Measurements from ENCODE around the gene FKBP4.
A peak's percentile ranks its signal among the peaks of the same experiment; 100 is the strongest.

The FKBP4 gene, protein sequence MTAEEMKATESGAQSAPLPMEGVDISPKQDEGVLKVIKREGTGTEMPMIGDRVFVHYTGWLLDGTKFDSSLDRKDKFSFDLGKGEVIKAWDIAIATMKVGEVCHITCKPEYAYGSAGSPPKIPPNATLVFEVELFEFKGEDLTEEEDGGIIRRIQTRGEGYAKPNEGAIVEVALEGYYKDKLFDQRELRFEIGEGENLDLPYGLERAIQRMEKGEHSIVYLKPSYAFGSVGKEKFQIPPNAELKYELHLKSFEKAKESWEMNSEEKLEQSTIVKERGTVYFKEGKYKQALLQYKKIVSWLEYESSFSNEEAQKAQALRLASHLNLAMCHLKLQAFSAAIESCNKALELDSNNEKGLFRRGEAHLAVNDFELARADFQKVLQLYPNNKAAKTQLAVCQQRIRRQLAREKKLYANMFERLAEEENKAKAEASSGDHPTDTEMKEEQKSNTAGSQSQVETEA
- 53.8 to 344 (median 65.4) reads per million in 9 experiments for total RNA-seq

DNA sequence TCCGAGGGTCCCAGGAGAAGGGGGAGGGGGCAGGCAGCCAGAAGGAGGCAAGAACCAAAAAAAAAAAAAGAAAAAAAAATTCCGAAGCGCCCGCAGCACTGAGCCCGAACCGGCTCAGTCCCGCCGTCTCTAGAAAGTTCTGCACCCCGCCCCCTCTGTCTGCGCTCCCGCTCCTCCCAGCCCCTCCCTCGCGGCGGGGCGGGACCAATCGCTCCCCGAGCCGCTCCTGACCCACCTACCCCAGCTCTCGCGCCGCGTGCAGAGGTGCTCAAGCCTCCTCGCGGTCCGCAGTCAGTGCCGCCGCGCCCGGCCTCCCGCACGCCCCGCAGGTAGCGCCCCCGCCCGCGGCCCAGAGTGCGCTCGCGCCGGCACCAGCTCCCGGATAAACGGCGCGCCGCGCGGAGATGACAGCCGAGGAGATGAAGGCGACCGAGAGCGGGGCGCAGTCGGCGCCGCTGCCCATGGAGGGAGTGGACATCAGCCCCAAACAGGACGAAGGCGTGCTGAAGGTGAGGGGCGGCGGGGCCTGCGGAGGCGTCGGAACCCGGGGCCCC lies at the start of gene FKBP4:
Gene FKBP4, plus strand, starts transcription at position 235 of the 554 bp plus-strand sequence. Its CDS starts 170 bp downstream, at position 405.
- H3K9me3 Mint-ChIP-seq = no peaks in the 10 kb centered on the region
- H3K4me3 Mint-ChIP-seq = peak within 1 kb of the TSS; percentile 86 to 88
- H3K4me1 Mint-ChIP-seq (ENCODE audit: low read depth in 2 of 2) = peaks cover 14 to 19% of the 10 kb centered on the region in 2 donors
- no peaks in the 10 kb centered on the region for H3K27me3 Mint-ChIP-seq
- H3K36me3 Mint-ChIP-seq (ENCODE audit: insufficient read depth) = peaks cover 29% of the 10 kb centered on the region
- DNase-seq (peak; percentile 80 to 85 (median 84)), ATAC-seq (replicated peaks) (peak; percentile 91)
- H3K27ac Mint-ChIP-seq = peak within 1 kb of the TSS; percentile 55 to 73

DNA sequence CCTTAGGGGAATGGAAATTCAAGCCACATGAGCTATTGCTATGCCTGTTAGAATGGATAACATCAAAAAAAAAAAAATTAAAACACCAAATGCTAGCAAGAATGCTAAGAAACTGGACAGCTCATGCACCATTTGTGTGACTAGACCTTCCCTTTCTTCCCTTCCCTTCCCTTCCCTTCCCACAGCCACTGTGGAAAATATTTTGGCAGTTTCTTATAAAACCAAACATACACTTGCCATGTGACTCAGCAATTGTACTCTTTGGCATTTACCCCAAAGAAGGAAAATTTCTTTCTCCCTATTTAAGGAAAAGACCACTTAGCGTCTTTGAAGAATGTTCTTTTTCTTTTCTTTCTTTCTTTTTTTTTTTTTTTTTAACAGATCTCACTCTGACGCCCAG lies 49.1 kb upstream of the FKBP4 start:
- no peak for DNase-seq
- peaks cover 25 to 51% of the 10 kb centered on the region in 2 donors for H3K27me3 Mint-ChIP-seq
- no peak for ATAC-seq (replicated peaks)
- H3K4me1 Mint-ChIP-seq (ENCODE audit: low read depth in 2 of 2) = no peaks in the 10 kb centered on the region
- no peak overlapping the region for H3K27ac Mint-ChIP-seq
- H3K4me3 Mint-ChIP-seq = no peak overlapping the region
- no peaks in the 10 kb centered on the region for H3K36me3 Mint-ChIP-seq (ENCODE audit: insufficient read depth)
- no peaks in the 10 kb centered on the region for H3K9me3 Mint-ChIP-seq

GRCh38 chr12:2749580-2749979 lies 45.2 kb upstream of the FKBP4 start:
- DNase-seq (no peak), ATAC-seq (replicated peaks) (no peak)
- peaks cover 45 to 69% of the 10 kb centered on the region in 2 donors for H3K27me3 Mint-ChIP-seq
- H3K9me3 Mint-ChIP-seq = peaks cover 0 to 9% of the 10 kb centered on the region in 2 donors
- peaks cover 5 to 6% of the 10 kb centered on the region in 2 donors for H3K4me1 Mint-ChIP-seq (ENCODE audit: low read depth in 2 of 2)
- H3K36me3 Mint-ChIP-seq (ENCODE audit: insufficient read depth) = peaks cover 4% of the 10 kb centered on the region
- no peak overlapping the region for H3K4me3 Mint-ChIP-seq
- H3K27ac Mint-ChIP-seq = no peak overlapping the region

- Mint-ChIP-seq H3K4me3 (no peak overlapping the region), H3K36me3 (ENCODE audit: insufficient read depth) (peaks cover 4% of the 10 kb centered on the region), H3K9me3 (peaks cover 0 to 9% of the 10 kb centered on the region in 2 donors), H3K27ac (no peak overlapping the region), H3K4me1 (ENCODE audit: low read depth in 2 of 2) (peaks cover 5 to 6% of the 10 kb centered on the region in 2 donors), H3K27me3 (peaks cover 47 to 75% of the 10 kb centered on the region in 2 donors)
- DNase-seq = no peak
- no peak for ATAC-seq (replicated peaks)
Measured at GRCh38 chr12:2750185-2750584, 44.6 kb upstream of the FKBP4 start.

DNA sequence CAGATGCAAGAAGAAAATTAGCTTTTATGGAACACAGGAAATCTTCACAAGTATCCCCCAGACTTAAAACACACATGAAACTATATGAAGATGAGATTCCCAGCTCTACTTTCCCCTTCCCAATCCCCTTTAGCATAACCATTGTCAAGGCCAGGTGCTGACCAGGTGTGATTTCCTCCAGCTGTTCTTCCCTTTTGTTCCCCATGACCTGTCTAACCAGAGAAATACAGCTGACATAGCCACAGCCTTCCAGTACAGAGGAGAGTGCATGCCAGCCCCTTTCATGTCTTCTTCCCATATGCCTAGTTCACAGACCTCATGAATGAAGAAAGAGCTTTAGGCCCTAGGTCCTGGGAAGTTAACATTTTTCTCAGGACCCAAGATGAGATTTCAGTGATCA lies 43.5 kb upstream of the FKBP4 start:
- Mint-ChIP-seq H3K27me3 (peaks cover 49 to 76% of the 10 kb centered on the region in 2 donors), H3K27ac (no peak overlapping the region), H3K4me3 (no peak overlapping the region), H3K4me1 (ENCODE audit: low read depth in 2 of 2) (peaks cover 5 to 6% of the 10 kb centered on the region in 2 donors), H3K9me3 (peaks cover 0 to 9% of the 10 kb centered on the region in 2 donors), H3K36me3 (ENCODE audit: insufficient read depth) (peaks cover 4% of the 10 kb centered on the region)
- ATAC-seq (replicated peaks) = no peak
- no peak for DNase-seq

DNA sequence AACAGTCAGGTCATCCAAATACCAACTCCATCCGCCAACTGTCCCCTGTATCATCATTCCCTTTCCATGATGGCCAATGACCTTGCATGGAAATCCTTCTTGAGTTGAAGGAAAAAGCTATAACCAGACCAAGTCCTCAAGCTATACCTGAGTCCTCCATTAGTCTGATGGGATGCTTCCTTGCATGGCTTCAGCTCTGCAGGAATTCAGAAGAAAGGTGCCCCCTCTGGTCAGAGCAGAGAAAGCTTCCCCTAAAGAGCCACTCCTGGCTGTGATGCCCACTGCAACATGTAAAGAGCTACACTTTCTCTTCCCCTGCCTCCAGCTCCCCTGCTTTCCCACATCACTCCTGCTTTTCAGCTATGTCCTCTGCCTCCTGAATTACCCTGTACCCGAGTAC lies 43.1 kb upstream of the FKBP4 start:
- Mint-ChIP-seq H3K36me3 (ENCODE audit: insufficient read depth) (peaks cover 4% of the 10 kb centered on the region), H3K4me1 (ENCODE audit: low read depth in 2 of 2) (peaks cover 5 to 6% of the 10 kb centered on the region in 2 donors), H3K4me3 (no peak overlapping the region), H3K27me3 (peaks cover 51 to 76% of the 10 kb centered on the region in 2 donors), H3K27ac (peak overlapping the region in 1 of 2 donors; percentile 17), H3K9me3 (peaks cover 0 to 9% of the 10 kb centered on the region in 2 donors)
- no peak for DNase-seq
- ATAC-seq (replicated peaks) = no peak

- Mint-ChIP-seq H3K27me3 (peaks cover 55 to 80% of the 10 kb centered on the region in 2 donors), H3K36me3 (ENCODE audit: insufficient read depth) (peaks cover 4% of the 10 kb centered on the region), H3K27ac (no peak overlapping the region), H3K4me1 (ENCODE audit: low read depth in 2 of 2) (peaks cover 5 to 6% of the 10 kb centered on the region in 2 donors), H3K9me3 (peaks cover 0 to 9% of the 10 kb centered on the region in 2 donors), H3K4me3 (no peak overlapping the region)
- ATAC-seq (replicated peaks) = peak; percentile 100
- DNase-seq = peak; percentile 73 to 75 (median 74)
Measured at GRCh38 chr12:2752676-2753371, 41.9 kb upstream of the FKBP4 start.

- Mint-ChIP-seq H3K4me1 (ENCODE audit: low read depth in 2 of 2) (peaks cover 5 to 6% of the 10 kb centered on the region in 2 donors), H3K9me3 (peaks cover 3 to 9% of the 10 kb centered on the region in 2 donors), H3K4me3 (no peak overlapping the region), H3K27ac (no peak overlapping the region), H3K27me3 (peaks cover 55 to 80% of the 10 kb centered on the region in 2 donors), H3K36me3 (ENCODE audit: insufficient read depth) (peaks cover 4% of the 10 kb centered on the region)
- DNase-seq (no peak), ATAC-seq (replicated peaks) (no peak)
Measured at GRCh38 chr12:2753536-2753935, 41.2 kb upstream of the FKBP4 start.

- Mint-ChIP-seq H3K27me3 (peaks cover 55 to 74% of the 10 kb centered on the region in 2 donors), H3K4me1 (ENCODE audit: low read depth in 2 of 2) (peaks cover 5 to 6% of the 10 kb centered on the region in 2 donors), H3K4me3 (no peak overlapping the region), H3K27ac (no peak overlapping the region), H3K36me3 (ENCODE audit: insufficient read depth) (peaks cover 4% of the 10 kb centered on the region), H3K9me3 (peaks cover 3 to 9% of the 10 kb centered on the region in 2 donors)
- DNase-seq (no peak), ATAC-seq (replicated peaks) (no peak)
Measured at GRCh38 chr12:2754208-2754607, 40.6 kb upstream of the FKBP4 start.

DNA sequence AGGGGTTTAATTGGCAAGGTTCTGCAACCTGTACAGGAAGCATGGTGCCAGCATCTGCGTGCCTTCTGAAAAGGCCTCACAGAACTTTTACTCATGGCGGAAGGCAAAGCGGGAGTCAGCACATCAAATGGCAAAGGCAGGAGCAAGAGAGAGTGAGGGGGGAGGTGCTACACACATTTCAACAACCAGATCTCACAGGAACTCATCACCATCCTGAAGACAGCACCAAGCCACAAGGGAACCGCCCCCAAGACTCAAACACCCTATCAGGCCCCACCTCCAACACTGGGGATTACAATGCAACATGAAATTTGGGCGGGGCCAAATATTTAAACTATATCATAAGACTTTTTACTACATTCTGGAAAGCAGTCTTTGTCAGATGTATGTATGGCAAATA lies 38.0 kb upstream of the FKBP4 start:
- Mint-ChIP-seq H3K4me1 (ENCODE audit: low read depth in 2 of 2) (peaks cover 5 to 6% of the 10 kb centered on the region in 2 donors), H3K4me3 (no peak overlapping the region), H3K9me3 (peaks cover 3 to 9% of the 10 kb centered on the region in 2 donors), H3K27me3 (peaks cover 49 to 66% of the 10 kb centered on the region in 2 donors), H3K36me3 (ENCODE audit: insufficient read depth) (peaks cover 7% of the 10 kb centered on the region), H3K27ac (no peak overlapping the region)
- no peak for ATAC-seq (replicated peaks)
- DNase-seq = no peak

GRCh38 chr12:2759733-2760132 lies 35.0 kb upstream of the FKBP4 start:
- H3K4me3 Mint-ChIP-seq = no peak overlapping the region
- peaks cover 3% of the 10 kb centered on the region for H3K36me3 Mint-ChIP-seq (ENCODE audit: insufficient read depth)
- DNase-seq = no peak
- peaks cover 0 to 3% of the 10 kb centered on the region in 2 donors for H3K9me3 Mint-ChIP-seq
- no peaks in the 10 kb centered on the region for H3K4me1 Mint-ChIP-seq (ENCODE audit: low read depth in 2 of 2)
- no peak overlapping the region for H3K27ac Mint-ChIP-seq
- no peak for ATAC-seq (replicated peaks)
- H3K27me3 Mint-ChIP-seq = peaks cover 39 to 43% of the 10 kb centered on the region in 2 donors

DNA sequence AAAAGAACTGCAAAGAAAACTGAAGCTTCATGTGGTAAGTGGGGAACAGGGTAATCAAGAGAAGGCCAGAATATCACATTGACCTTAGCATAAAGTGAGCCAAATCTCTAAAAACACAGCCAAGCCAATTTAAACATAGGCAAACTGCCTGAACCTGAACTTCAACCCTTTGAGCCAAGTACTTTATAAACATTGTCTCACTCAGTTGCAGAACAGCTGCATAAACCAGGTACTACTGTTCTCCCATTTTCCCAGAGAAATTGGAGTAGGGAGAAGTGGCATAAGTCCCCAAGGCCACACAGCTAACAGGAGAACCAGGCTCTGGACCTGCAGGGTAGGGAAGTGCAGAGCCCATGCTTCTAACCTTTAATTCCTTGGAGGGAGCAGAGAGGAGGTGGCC lies 30.4 kb upstream of the FKBP4 start:
- H3K9me3 Mint-ChIP-seq = no peaks in the 10 kb centered on the region
- ATAC-seq (replicated peaks) = no peak

GRCh38 chr12:2765052-2765451 lies 29.7 kb upstream of the FKBP4 start:
- peaks cover 5 to 13% of the 10 kb centered on the region in 2 donors for H3K27me3 Mint-ChIP-seq
- ATAC-seq (replicated peaks) = no peak
- no peak overlapping the region for H3K4me3 Mint-ChIP-seq
- peaks cover 0 to 3% of the 10 kb centered on the region in 2 donors for H3K4me1 Mint-ChIP-seq (ENCODE audit: low read depth in 2 of 2)
- no peak overlapping the region for H3K27ac Mint-ChIP-seq
- no peaks in the 10 kb centered on the region for H3K36me3 Mint-ChIP-seq (ENCODE audit: insufficient read depth)
- no peaks in the 10 kb centered on the region for H3K9me3 Mint-ChIP-seq
- DNase-seq = no peak

More for the DNA sequence above, 30.4 kb upstream of the FKBP4 start:
- Mint-ChIP-seq H3K36me3 (ENCODE audit: insufficient read depth) (peaks cover 1% of the 10 kb centered on the region), H3K27me3 (peaks cover 5 to 17% of the 10 kb centered on the region in 2 donors), H3K4me3 (no peak overlapping the region), H3K4me1 (ENCODE audit: low read depth in 2 of 2) (peaks cover 0 to 3% of the 10 kb centered on the region in 2 donors), H3K27ac (no peak overlapping the region)
- no peak for DNase-seq
